Measurements from ENCODE around the gene GJB4.
"Not testable (repeated sequence)": the region's sequence is repeated elsewhere in the genome, so short reads cannot be mapped to it uniquely, and the experiment has no call there.

GJB4 gene

GRCh38 chr1:34808051-34808810 lies 48.7 kb downstream of the GJB4 start:
- FAIRE-seq = no peak

DNA sequence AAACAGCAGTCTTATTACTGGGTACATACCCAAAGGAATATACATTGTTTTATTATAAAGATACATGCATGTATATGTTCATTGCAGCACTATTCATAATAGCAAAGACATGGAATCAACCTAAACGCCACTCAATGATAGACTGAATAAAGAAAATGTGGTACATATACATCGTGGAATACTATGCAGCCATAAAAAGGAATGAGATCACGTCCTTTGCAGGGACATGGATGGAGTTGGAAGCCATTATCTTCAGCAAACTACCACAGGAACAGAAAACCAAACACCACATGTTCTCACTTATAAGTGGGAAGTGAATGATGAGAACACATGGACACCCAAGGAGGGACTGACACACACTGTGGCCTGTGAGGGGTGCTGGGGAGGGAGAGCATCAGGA lies 51.2 kb downstream of the GJB4 start:
- not testable (repeated sequence) for FAIRE-seq

Measured in G401.6 (cell line).